Ovary (tissue), 3 donors: Measurements from ENCODE around the gene NUTM1.

Experiments used
- CTCF ChIP-seq, 3 donors: fragments of 450-650 bp in 2 of 3; fragments of 200-600 bp in 1 of 3; IDR thresholded peaks; one replicate each; pipeline versions ENCODE4 v1.5.1 to v1.8.0; 2016 to 2022; ENCODE audit warnings: antibody characterized with exemption in 3 of 3, mild to moderate bottlenecking in 1 of 3
- EP300 ChIP-seq: sonication (generic); formaldehyde crosslinking; IDR thresholded peaks from one replicate; pipeline ENCODE4 v1.6.1; 2017; ENCODE audit warnings: antibody characterized with exemption
- POLR2A ChIP-seq: fragments of 450-650 bp; IDR thresholded peaks from one replicate; pipeline ENCODE4 v1.6.1; 2017; ENCODE audit warnings: antibody characterized with exemption, mild to moderate bottlenecking, moderate library complexity
- donor health status: DM: no; HTN: no; CAD: no.

- TF ChIP-seq CTCF (IDR thresholded peaks at IDR 0.05) (no peak), POLR2A (no peak), EP300 (no peak)
Measured at GRCh38 chr15:34360298-34360697, 17.2 kb downstream of the NUTM1 start.
